ENCODE results near the gene TJP1.

The TJP1 gene

GRCh38 chr15:29670266-29670665, 152.0 kb downstream of the TJP1 start:
- DNase-seq (no peak), ATAC-seq (ENCODE audit: insufficient read depth, low read depth) (no peak)
- H3K9ac ChIP-seq (ENCODE audit: low read depth, low read length) = no peak overlapping the region
- H3K27me3 ChIP-seq (ENCODE audit: insufficient read depth, low read length, poor library complexity) = no peaks in the 10 kb centered on the region
- no peak overlapping the region for H3K27ac ChIP-seq (ENCODE audit: low read length)
- no peak overlapping the region for H3K4me2 ChIP-seq (ENCODE audit: insufficient read depth, low read length)
- H2AFZ ChIP-seq (ENCODE audit: low read depth, low read length) = no peak overlapping the region
- no peaks in the 10 kb centered on the region for H3K4me1 ChIP-seq (ENCODE audit: insufficient read depth, low read length)
- H3K9me3 ChIP-seq (ENCODE audit: insufficient read depth, low read length, severe bottlenecking) = no peaks in the 10 kb centered on the region
- no peaks in the 10 kb centered on the region for H3K79me2 ChIP-seq (ENCODE audit: insufficient read depth, low read length)
- TF ChIP-seq CTCF (IDR thresholded peaks at IDR 0.05; ENCODE audit: borderline replicate concordance, extremely low read depth, low read length, poor library complexity, severe bottlenecking) = no peak
- TF ChIP-seq EZH2 (IDR thresholded peaks at IDR 0.05; ENCODE audit: borderline replicate concordance, low read depth, low read length, severe bottlenecking) = no peak
- H3K4me3 ChIP-seq (ENCODE audit: low read depth in 1 of 2, low read length in 2 of 2) = no peak overlapping the region
- H4K20me1 ChIP-seq (ENCODE audit: insufficient read depth, low read length) = no peaks in the 10 kb centered on the region
- H3K36me3 ChIP-seq (ENCODE audit: insufficient read depth, low read length) = no peaks in the 10 kb centered on the region

DNA sequence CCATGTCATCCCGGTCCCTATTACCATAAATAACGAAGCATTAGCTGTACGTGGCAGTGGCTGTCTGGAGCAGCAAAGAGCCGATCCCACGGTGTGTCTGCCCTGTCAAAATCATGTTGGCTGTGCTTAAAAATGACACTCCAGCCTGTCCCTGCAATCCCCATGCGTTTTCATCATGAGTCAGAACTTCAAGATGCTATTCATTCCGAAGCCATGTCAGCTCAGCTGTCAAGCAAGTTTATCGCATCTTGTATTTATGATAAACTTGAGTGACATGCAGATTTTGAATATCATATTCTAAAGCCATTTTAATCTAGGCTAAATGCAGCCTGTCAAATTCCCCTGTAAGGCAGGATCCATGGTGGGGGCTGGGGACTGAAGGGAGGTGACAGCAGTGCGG, 152.4 kb downstream of the TJP1 start:
- H3K4me1 ChIP-seq (ENCODE audit: insufficient read depth, low read length) = no peaks in the 10 kb centered on the region
- no peak for DNase-seq

GRCh38 chr15:29668120-29668602, 154.1 kb downstream of the TJP1 start:
- no peaks in the 10 kb centered on the region for H3K79me2 ChIP-seq (ENCODE audit: insufficient read depth, low read length)
- DNase-seq (peak; percentile 9), ATAC-seq (ENCODE audit: insufficient read depth, low read depth) (no peak)
- no peak overlapping the region for H2AFZ ChIP-seq (ENCODE audit: low read depth, low read length)
- H3K4me1 ChIP-seq (ENCODE audit: insufficient read depth, low read length) = no peaks in the 10 kb centered on the region
- no peaks in the 10 kb centered on the region for H3K36me3 ChIP-seq (ENCODE audit: insufficient read depth, low read length)
- H3K9ac ChIP-seq (ENCODE audit: low read depth, low read length) = no peak overlapping the region
- H3K4me2 ChIP-seq (ENCODE audit: insufficient read depth, low read length) = no peak overlapping the region
- H3K4me3 ChIP-seq (ENCODE audit: low read depth in 1 of 2, low read length in 2 of 2) = no peak overlapping the region
- TF ChIP-seq EZH2 (IDR thresholded peaks at IDR 0.05; ENCODE audit: borderline replicate concordance, low read depth, low read length, severe bottlenecking) (no peak), CTCF (IDR thresholded peaks at IDR 0.05; ENCODE audit: borderline replicate concordance, extremely low read depth, low read length, poor library complexity, severe bottlenecking) (peak; percentile 57)
- no peaks in the 10 kb centered on the region for H3K9me3 ChIP-seq (ENCODE audit: insufficient read depth, low read length, severe bottlenecking)
- H4K20me1 ChIP-seq (ENCODE audit: insufficient read depth, low read length) = no peaks in the 10 kb centered on the region
- no peak overlapping the region for H3K27ac ChIP-seq (ENCODE audit: low read length)
- H3K27me3 ChIP-seq (ENCODE audit: insufficient read depth, low read length, poor library complexity) = no peaks in the 10 kb centered on the region

More for the DNA sequence above, 152.4 kb downstream of the TJP1 start:
- TF ChIP-seq CTCF (IDR thresholded peaks at IDR 0.05; ENCODE audit: borderline replicate concordance, extremely low read depth, low read length, poor library complexity, severe bottlenecking) = no peak
- TF ChIP-seq EZH2 (IDR thresholded peaks at IDR 0.05; ENCODE audit: borderline replicate concordance, low read depth, low read length, severe bottlenecking) = no peak
- no peak overlapping the region for H3K4me2 ChIP-seq (ENCODE audit: insufficient read depth, low read length)
- H3K36me3 ChIP-seq (ENCODE audit: insufficient read depth, low read length) = no peaks in the 10 kb centered on the region
- no peaks in the 10 kb centered on the region for H3K79me2 ChIP-seq (ENCODE audit: insufficient read depth, low read length)
- H3K9me3 ChIP-seq (ENCODE audit: insufficient read depth, low read length, severe bottlenecking) = no peaks in the 10 kb centered on the region
- H3K27me3 ChIP-seq (ENCODE audit: insufficient read depth, low read length, poor library complexity) = no peaks in the 10 kb centered on the region
- H3K27ac ChIP-seq (ENCODE audit: low read length) = no peak overlapping the region
- H2AFZ ChIP-seq (ENCODE audit: low read depth, low read length) = no peak overlapping the region
- no peaks in the 10 kb centered on the region for H4K20me1 ChIP-seq (ENCODE audit: insufficient read depth, low read length)
- H3K4me3 ChIP-seq (ENCODE audit: low read depth in 1 of 2, low read length in 2 of 2) = no peak overlapping the region
- no peak overlapping the region for H3K9ac ChIP-seq (ENCODE audit: low read depth, low read length)
- ATAC-seq (ENCODE audit: insufficient read depth, low read depth) = no peak

GRCh38 chr15:29666241-29666640, 156.0 kb downstream of the TJP1 start:
- Histone ChIP-seq H3K4me1 (ENCODE audit: insufficient read depth, low read length) (no peaks in the 10 kb centered on the region), H3K27ac (ENCODE audit: low read length) (no peak overlapping the region), H3K4me2 (ENCODE audit: insufficient read depth, low read length) (no peak overlapping the region), H3K9ac (ENCODE audit: low read depth, low read length) (no peak overlapping the region), H2AFZ (ENCODE audit: low read depth, low read length) (no peak overlapping the region), H3K79me2 (ENCODE audit: insufficient read depth, low read length) (no peaks in the 10 kb centered on the region), H4K20me1 (ENCODE audit: insufficient read depth, low read length) (no peaks in the 10 kb centered on the region), H3K9me3 (ENCODE audit: insufficient read depth, low read length, severe bottlenecking) (no peaks in the 10 kb centered on the region), H3K4me3 (ENCODE audit: low read depth in 1 of 2, low read length in 2 of 2) (no peak overlapping the region), H3K36me3 (ENCODE audit: insufficient read depth, low read length) (no peaks in the 10 kb centered on the region), H3K27me3 (ENCODE audit: insufficient read depth, low read length, poor library complexity) (no peaks in the 10 kb centered on the region)
- TF ChIP-seq CTCF (IDR thresholded peaks at IDR 0.05; ENCODE audit: borderline replicate concordance, extremely low read depth, low read length, poor library complexity, severe bottlenecking) = no peak
- no peak for TF ChIP-seq EZH2 (IDR thresholded peaks at IDR 0.05; ENCODE audit: borderline replicate concordance, low read depth, low read length, severe bottlenecking)
- ATAC-seq (ENCODE audit: insufficient read depth, low read depth) = no peak
- no peak for DNase-seq

All from DND-41 (cell line).